Mesenteric fat pad (tissue), 1 donor: Measurements from ENCODE around the gene SENP1. TPM values are rescaled to one million over a fixed set of nuclear protein-coding genes. Genes with fewer than 3 reads are reported as not detected.

ENCODE experiments used
- DNase-seq: peaks from one replicate; pipeline ENCODE4 v3.0.0-alpha.2; 2020; ENCODE audit warnings: low spot score
- microRNA-seq: library from miRNA; unstranded; fragments of <30 nt; microRNA quantifications from one replicate; pipeline ENCODE4 v1.2.0, GENCODE V29; 2020; ENCODE audit warnings: borderline number of aligned reads
- total RNA-seq: library from RNA; stranded (reverse); fragmentation: NEBNext Ultra II Directional; extraction: Animal tissue kit (Norgen Biotek cat#: 25700); gene quantifications from one replicate; pipeline ENCODE4 v1.2.1, GENCODE V29; 2021
- donor health status: DM: yes; HTN: yes; CAD: no.

SENP1 gene
- total RNA-seq, 1 donor from 2014 or later, result 14.5 TPM

DNA sequence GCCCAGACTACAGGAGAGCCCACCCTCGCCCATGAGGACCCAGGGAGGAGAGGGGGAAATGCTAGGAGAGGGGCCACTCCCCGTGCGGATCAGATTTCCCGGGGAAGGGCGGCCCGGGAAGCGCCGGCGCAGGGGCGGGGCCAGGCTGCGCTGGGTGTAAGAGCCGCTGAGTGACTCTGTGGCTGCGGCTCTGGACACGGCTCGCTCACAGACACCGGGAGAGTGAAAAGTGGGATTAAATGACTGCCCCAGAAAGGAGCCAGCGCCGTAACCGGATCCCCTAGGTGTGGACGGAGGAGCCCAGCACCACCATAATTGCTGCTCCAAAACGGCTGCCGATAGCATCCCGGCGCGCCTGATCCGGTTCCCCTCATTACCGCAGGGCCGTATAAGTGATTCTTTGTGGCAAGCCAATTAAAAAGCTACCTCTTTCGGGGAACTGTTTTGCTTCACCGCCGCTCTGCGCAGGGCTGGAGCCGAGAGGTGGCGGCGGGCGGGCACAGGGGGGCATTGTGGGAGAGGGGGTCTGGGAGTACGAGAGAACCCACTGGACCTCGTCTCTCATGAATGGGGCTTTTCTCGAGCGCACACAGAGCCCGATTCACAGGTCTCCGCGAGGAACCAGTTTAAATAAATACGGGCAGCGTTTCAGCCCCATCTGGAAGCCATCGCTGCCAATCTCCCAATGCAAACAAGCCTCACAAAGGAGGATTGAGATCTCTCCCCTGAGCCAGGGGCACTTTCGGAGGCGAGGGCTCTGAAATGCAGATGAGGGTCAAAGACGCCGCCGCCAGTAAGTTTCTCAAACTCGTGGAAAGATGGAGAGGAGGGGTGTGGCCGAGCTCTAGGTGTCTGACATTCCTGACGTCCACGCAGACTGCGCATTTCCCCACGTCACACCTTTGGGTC, 104.1 kb downstream of the SENP1 start:
- no peak for DNase-seq

DNA sequence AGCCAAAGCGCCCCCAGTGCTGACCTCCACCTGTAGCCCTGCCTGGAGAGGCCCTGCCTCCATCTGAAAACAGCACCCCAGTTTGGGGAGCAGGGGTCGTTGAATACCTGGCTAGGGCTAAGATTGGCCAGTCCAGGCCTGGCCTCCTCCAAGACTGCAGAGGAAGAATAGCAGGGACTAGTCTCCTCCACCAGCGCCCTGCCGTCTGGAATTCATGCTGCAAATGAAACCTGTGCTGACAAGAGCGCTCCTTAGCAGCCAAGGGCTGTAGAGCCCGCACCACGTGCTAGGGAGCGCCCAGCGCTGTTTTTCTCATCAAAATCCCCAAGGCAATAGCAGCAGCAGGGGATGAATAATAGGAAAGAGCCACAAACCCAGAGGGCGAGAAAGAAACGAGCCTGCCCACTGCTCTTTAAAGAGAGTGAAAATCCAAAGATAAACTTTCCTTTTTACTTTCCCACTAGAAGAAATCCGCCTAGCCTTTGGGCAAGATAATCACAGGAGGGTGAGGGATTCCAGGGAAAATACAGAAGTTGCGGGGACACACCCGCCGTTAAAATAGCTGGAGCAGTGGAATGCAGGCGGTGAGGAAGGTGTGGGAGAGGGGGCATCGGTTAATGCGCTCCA, 104.9 kb downstream of the SENP1 start:
- no peak for DNase-seq

DNA sequence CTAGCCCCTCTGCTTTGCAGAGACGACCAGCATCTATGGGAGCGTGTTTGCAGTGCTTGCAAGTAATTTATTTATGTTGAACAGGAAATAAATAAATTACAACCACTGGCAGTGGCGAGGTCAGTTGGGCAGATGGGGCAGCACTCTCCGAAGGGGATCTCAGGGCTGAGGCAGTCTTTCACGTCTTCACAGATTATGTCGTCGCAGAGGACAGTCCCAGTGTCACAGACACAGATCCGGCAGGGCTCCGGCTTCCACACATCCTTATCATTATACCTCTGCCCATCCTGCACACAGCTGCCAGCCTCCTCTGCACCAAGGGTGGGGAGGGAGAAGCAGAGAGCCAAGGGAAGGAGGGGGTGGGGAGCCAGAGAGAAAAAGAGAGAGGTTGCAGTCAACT, 106.1 kb downstream of the SENP1 start:
- no peak for DNase-seq

DNA sequence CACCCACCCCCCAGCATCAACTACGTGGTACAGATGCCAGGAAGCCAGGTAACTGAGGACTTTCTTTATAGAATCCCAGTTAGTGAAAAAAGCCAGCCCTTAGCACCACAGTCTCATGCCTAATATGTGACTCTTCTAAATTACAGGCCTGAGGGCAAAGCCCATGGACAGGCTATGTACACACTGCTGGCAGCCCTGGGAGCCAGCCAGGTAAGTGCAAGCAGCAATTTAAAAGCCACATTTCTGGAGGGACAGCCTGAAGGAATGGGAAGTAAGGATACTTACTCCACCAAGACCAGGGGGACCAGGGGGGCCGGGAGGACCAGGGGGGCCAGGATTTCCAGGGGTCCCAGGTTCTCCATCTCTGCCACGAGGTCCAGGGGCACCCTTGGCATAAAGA, 108.6 kb downstream of the SENP1 start:
- DNase-seq, result no peak

DNA sequence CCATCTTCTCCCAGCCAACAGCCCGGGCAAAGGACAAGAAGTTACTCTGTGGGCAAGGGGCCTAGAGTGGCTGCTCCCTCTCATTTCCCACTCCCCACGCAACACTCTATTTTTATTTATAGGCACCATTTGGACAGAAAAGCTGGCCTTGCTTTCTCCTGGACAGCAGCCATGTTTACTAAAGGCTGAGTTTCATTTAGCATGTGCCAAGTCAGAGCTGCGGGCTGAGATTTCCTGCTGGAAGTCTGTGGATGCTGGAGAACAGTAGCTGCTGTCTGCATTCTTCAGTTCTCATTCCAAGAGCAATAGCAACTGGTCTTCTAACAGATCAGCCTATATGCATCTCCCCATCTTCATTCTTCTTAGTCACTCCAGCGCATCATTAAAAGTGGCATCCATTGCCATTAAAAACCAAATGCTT, 109.9 kb downstream of the SENP1 start:
- no peak for DNase-seq

DNA sequence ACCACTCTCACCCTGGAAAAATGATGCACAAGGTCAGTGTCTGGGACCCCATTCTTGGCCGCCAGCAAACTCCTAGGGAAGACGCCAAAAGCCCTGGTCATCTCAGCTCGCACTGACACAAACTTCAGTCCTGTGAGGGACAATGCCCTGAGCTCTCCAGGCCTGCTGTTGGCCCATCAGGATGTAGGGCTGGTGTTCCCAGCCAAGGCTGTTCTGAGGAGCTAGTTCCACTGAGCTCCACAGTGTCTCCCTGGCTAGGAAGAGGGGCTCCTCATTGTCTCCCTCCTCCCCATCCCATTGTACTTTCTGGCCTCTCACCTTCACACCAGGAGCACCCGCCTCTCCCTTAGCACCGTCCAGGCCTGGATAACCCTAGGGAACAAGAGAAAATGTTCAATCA, 112.4 kb downstream of the SENP1 start:
- no peak for DNase-seq

Small RNA genes within 50 kb of the gene (microRNA-seq; reads per million reads assigned to microRNA genes)
- not detected for gene MIR6505

Other genes starting within 250 kb of the SENP1 start
- gene VDR, start 201.1 kb downstream of the SENP1 start, total RNA-seq, result 9.8 TPM
- gene TMEM106C, start 142.5 kb downstream of the SENP1 start, total RNA-seq, result 34.5 TPM
- not detected for gene COL2A1, start 101.6 kb downstream of the SENP1 start, total RNA-seq
- gene PFKM, start 13.3 kb upstream of the SENP1 start, total RNA-seq, result 27.5 TPM
- gene ASB8, start 51.4 kb upstream of the SENP1 start, total RNA-seq, result 41.8 TPM
- gene CCDC184, start 77.6 kb upstream of the SENP1 start, total RNA-seq, result 0.35 TPM
- not detected for gene OR10AD1, start 97.2 kb upstream of the SENP1 start, total RNA-seq
- 15.7 TPM for gene ZNF641, start 244.8 kb upstream of the SENP1 start, total RNA-seq